Mesodermal cell (in vitro differentiated cells): Measurements from ENCODE around the gene SHOC1.

Experiments used
- H3K27ac ChIP-seq: 2 replicates; pipeline ENCODE4 v1.7.0; 2013; ENCODE audit warnings: mild to moderate bottlenecking, low read depth, low read length, moderate library complexity; ENCODE audit not compliant: severe bottlenecking
- H3K36me3 ChIP-seq: 2 replicates; pipeline ENCODE4 v1.7.1; 2013; ENCODE audit warnings: mild to moderate bottlenecking, low read length, moderate library complexity; ENCODE audit not compliant: control insufficient read depth, insufficient read depth
- H3K4me1 ChIP-seq: one replicate; pipeline ENCODE4 v1.7.1; 2013; ENCODE audit warnings: mild to moderate bottlenecking, low read length; ENCODE audit not compliant: insufficient read depth, control insufficient read depth, poor library complexity, severe bottlenecking
- H3K4me3 ChIP-seq: 2 replicates; pipeline ENCODE4 v1.7.0; 2013; ENCODE audit warnings: low read length, control low read depth, mild to moderate bottlenecking; ENCODE audit not compliant: insufficient read depth, poor library complexity, severe bottlenecking; ENCODE audit errors: extremely low read depth
- H3K9me3 ChIP-seq: 2 replicates; pipeline ENCODE4 v1.7.1; 2013; ENCODE audit warnings: mild to moderate bottlenecking, low read length, moderate library complexity; ENCODE audit not compliant: control insufficient read depth
- WGBS, 2 experiments: methylation state at CpG; one replicate each; pipeline ENCODE4 v1.1.5; 2013; ENCODE audit warnings: missing lambda C conversion rate in 2 of 2; ENCODE audit not compliant: insufficient coverage in 2 of 2; 5-methylcytosine and 5-hydroxymethylcytosine counted together

Gene SHOC1

GRCh38 chr9:111762556-111762955 is 32.2 kb downstream of the SHOC1 start:
- WGBS, 2 experiments: no CpG with 5 or more reads among the region's 2 CpGs
- no peak overlapping the region for H3K27ac ChIP-seq
- no peaks in the 10 kb centered on the region for H3K4me1 ChIP-seq
- no peak overlapping the region for H3K4me3 ChIP-seq
- H3K9me3 ChIP-seq: no peaks in the 10 kb centered on the region
- no peaks in the 10 kb centered on the region for H3K36me3 ChIP-seq

- no peak overlapping the region for H3K27ac ChIP-seq
- no peaks in the 10 kb centered on the region for H3K36me3 ChIP-seq
- H3K4me1 ChIP-seq: no peaks in the 10 kb centered on the region
- H3K9me3 ChIP-seq: no peaks in the 10 kb centered on the region
- H3K4me3 ChIP-seq: no peak overlapping the region
- WGBS, 2 experiments: 83 to 92% methylated on average over 2 of the region's 2 CpGs
Observed at GRCh38 chr9:111759762-111760639, 34.7 kb downstream of the SHOC1 start.

GRCh38 chr9:111754800-111755199 is 39.9 kb downstream of the SHOC1 start:
- WGBS, 2 experiments: 83% methylated on average over 1 of the region's 1 CpG; no CpG with 5 or more reads in 1 of the 2 experiments
- Histone ChIP-seq H3K27ac (no peak overlapping the region), H3K9me3 (peaks cover 6% of the 10 kb centered on the region), H3K4me3 (no peak overlapping the region), H3K4me1 (no peaks in the 10 kb centered on the region), H3K36me3 (no peaks in the 10 kb centered on the region)

- 100% methylated on average over 1 of the region's 1 CpG; no CpG with 5 or more reads in 1 of the 2 experiments for WGBS, 2 experiments
- peaks cover 6% of the 10 kb centered on the region for H3K9me3 ChIP-seq
- H3K4me3 ChIP-seq: no peak overlapping the region
- H3K36me3 ChIP-seq: no peaks in the 10 kb centered on the region
- no peak overlapping the region for H3K27ac ChIP-seq
- H3K4me1 ChIP-seq: no peaks in the 10 kb centered on the region
Observed at GRCh38 chr9:111752455-111752854, 42.3 kb downstream of the SHOC1 start.
